Measurements from ENCODE around the gene FAM53A.

GRCh38 chr4:1676605-1677525 is 7.2 kb downstream of the FAM53A start:
- TF ChIP-seq CTCF (IDR thresholded peaks at IDR 0.05): no peak
- TF ChIP-seq POLR2A (IDR thresholded peaks at IDR 0.05): no peak
- no peak for TF ChIP-seq POLR2AphosphoS5 (IDR thresholded peaks at IDR 0.05)

Measured in gastroesophageal sphincter (tissue), 3 donors.